Esophagus muscularis mucosa (tissue), 4 donors: ENCODE results near the gene CCM2.

Experiments
- EP300 ChIP-seq: sonication (generic); formaldehyde crosslinking; IDR thresholded peaks from one replicate; pipeline ENCODE4 v1.6.1; 2017; ENCODE audit warnings: antibody characterized with exemption
- POLR2A ChIP-seq: fragments of 450-650 bp; IDR thresholded peaks from one replicate; pipeline ENCODE4 v1.6.1; 2017; ENCODE audit warnings: antibody characterized with exemption, moderate library complexity, mild to moderate bottlenecking, low read depth
- TF ChIP-seq, protein P1 (sequence below), 3 experiments: fragments of 200-600 bp in 2 of 3; fragments of 450-650 bp in 1 of 3; sonication (generic) in 2 of 3; IDR thresholded peaks; one replicate each; pipeline ENCODE4 v1.5.1; 2017 to 2019; ENCODE audit warnings: antibody characterized with exemption in 3 of 3, mild to moderate bottlenecking in 2 of 3, moderate library complexity in 1 of 3

DNA sequence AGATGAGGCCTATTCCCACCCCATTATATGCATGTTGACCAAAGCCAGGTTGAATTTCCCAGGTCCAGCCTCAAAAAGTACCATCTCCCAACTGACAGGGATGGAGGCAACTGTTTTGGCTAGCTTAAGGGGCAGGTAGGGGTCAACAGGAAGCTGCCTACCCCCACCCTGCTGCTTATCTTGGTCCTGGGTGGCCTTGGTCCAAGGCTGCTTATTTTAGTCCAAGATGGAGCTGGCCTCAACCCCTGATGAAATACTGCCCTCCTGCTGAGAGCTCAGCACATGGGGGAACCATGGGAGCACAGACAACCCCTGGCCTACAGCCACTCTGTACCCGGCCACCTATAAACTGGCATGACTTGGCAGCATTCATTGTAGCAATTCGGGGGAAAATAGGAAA, 44.3 kb upstream of the CCM2 start:
- TF ChIP-seq, protein P1, sequence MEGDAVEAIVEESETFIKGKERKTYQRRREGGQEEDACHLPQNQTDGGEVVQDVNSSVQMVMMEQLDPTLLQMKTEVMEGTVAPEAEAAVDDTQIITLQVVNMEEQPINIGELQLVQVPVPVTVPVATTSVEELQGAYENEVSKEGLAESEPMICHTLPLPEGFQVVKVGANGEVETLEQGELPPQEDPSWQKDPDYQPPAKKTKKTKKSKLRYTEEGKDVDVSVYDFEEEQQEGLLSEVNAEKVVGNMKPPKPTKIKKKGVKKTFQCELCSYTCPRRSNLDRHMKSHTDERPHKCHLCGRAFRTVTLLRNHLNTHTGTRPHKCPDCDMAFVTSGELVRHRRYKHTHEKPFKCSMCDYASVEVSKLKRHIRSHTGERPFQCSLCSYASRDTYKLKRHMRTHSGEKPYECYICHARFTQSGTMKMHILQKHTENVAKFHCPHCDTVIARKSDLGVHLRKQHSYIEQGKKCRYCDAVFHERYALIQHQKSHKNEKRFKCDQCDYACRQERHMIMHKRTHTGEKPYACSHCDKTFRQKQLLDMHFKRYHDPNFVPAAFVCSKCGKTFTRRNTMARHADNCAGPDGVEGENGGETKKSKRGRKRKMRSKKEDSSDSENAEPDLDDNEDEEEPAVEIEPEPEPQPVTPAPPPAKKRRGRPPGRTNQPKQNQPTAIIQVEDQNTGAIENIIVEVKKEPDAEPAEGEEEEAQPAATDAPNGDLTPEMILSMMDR (IDR thresholded peaks at IDR 0.05) = no peak
- no peak for TF ChIP-seq EP300
- TF ChIP-seq POLR2A = no peak
